Measurements from ENCODE around the gene RIN3.

GRCh38 chr14:92490239-92490959 is 23.2 kb upstream of the RIN3 start:
- no peak for TF ChIP-seq POLR2A (IDR thresholded peaks at IDR 0.05)
- TF ChIP-seq CTCF (IDR thresholded peaks at IDR 0.05), result no peak
